ENCODE results near the gene ABTB2. TPM values are rescaled to one million over a fixed set of nuclear protein-coding genes. Genes with fewer than 3 reads are reported as not detected.

The ABTB2 gene
- total and polyA plus RNA-seq, 10 of the 15 experiments (the other 5 are each of a cell fraction or from before 2014, with no cell fraction given), result 0.13 to 2.1 (median 0.72) TPM

- intact Hi-C loops (cut with micrococcal nuclease; ENCODE audit: unreplicated experiment) (no loop called here), in situ Hi-C loops (cut with MboI) (loop anchor here (25.0 kb wide), 1 partner anchor 327 kb away; no protein-coding TSS in a partner anchor)
- TF ChIP-seq, protein P1, sequence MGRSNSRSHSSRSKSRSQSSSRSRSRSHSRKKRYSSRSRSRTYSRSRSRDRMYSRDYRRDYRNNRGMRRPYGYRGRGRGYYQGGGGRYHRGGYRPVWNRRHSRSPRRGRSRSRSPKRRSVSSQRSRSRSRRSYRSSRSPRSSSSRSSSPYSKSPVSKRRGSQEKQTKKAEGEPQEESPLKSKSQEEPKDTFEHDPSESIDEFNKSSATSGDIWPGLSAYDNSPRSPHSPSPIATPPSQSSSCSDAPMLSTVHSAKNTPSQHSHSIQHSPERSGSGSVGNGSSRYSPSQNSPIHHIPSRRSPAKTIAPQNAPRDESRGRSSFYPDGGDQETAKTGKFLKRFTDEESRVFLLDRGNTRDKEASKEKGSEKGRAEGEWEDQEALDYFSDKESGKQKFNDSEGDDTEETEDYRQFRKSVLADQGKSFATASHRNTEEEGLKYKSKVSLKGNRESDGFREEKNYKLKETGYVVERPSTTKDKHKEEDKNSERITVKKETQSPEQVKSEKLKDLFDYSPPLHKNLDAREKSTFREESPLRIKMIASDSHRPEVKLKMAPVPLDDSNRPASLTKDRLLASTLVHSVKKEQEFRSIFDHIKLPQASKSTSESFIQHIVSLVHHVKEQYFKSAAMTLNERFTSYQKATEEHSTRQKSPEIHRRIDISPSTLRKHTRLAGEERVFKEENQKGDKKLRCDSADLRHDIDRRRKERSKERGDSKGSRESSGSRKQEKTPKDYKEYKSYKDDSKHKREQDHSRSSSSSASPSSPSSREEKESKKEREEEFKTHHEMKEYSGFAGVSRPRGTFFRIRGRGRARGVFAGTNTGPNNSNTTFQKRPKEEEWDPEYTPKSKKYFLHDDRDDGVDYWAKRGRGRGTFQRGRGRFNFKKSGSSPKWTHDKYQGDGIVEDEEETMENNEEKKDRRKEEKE (IDR thresholded peaks at IDR 0.05), result no peak
- TF ChIP-seq, protein P2, sequence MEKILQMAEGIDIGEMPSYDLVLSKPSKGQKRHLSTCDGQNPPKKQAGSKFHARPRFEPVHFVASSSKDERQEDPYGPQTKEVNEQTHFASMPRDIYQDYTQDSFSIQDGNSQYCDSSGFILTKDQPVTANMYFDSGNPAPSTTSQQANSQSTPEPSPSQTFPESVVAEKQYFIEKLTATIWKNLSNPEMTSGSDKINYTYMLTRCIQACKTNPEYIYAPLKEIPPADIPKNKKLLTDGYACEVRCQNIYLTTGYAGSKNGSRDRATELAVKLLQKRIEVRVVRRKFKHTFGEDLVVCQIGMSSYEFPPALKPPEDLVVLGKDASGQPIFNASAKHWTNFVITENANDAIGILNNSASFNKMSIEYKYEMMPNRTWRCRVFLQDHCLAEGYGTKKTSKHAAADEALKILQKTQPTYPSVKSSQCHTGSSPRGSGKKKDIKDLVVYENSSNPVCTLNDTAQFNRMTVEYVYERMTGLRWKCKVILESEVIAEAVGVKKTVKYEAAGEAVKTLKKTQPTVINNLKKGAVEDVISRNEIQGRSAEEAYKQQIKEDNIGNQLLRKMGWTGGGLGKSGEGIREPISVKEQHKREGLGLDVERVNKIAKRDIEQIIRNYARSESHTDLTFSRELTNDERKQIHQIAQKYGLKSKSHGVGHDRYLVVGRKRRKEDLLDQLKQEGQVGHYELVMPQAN (conservative IDR thresholded peaks at IDR 0.05), result no peak
- Histone ChIP-seq H3K9me3 (replicated peaks; ENCODE audit: control insufficient read depth, insufficient read depth, low read length) (no peaks in the 10 kb centered on the region), H3K79me2 (ENCODE audit: control insufficient read depth, insufficient read depth, low read length) (no peaks in the 10 kb centered on the region), H3K4me1 (ENCODE audit: control insufficient read depth, insufficient read depth, low read length) (no peaks in the 10 kb centered on the region), H3K4me3 (no peak overlapping the region), H3K4me2 (ENCODE audit: control insufficient read depth, insufficient read depth) (no peak overlapping the region), H3K9ac (ENCODE audit: control insufficient read depth, insufficient read depth, low read length) (no peak overlapping the region), H3K36me3 (ENCODE audit: control insufficient read depth in 2 of 2, insufficient read depth in 2 of 2, low read length in 1 of 2) (peaks cover 3% of the 10 kb centered on the region in 2 experiments; a peak in 1 of 4 replicates), H4K20me1 (ENCODE audit: control insufficient read depth, insufficient read depth) (no peaks in the 10 kb centered on the region), H2AFZ (ENCODE audit: control insufficient read depth, low read depth, low read length) (no peak overlapping the region), H3K27ac (ENCODE audit: control insufficient read depth, insufficient read depth) (no peak overlapping the region), H3K27me3 (replicated peaks in 1 of 2; ENCODE audit: control insufficient read depth in 2 of 2, insufficient read depth in 2 of 2, low read length in 1 of 2) (no peaks in the 10 kb centered on the region)
- ChIA-PET SMC1A (ENCODE audit: uncharacterized antibody, unreplicated experiment) (interaction anchor here (0.6 to 1.7 kb wide), 3 partner anchors 11 to 780 kb away, joined by 3 to 5 read pairs (median 3); no protein-coding TSS in a partner anchor), CTCF (no interaction called here), RAD21 (ENCODE audit: unreplicated experiment) (no interaction called here), POLR2A (no interaction called here)
- no peak for DNase-seq (ENCODE audit: low read depth, low spot score)
- WGBS (ENCODE audit: insufficient coverage, insufficient replicate concordance, low lambda C conversion rate, missing lambda C conversion rate), result 93% methylated on average over 22 of the region's 22 CpGs
- no peak for ATAC-seq
- no TSS peak for BruUV-seq (replicated peaks)
- FAIRE-seq, result no peak
Measured at GRCh38 chr11:34160049-34160721, 197.6 kb downstream of the ABTB2 start.
